Epithelial cell of esophagus (primary cell): ENCODE results near the gene SDHA.
"Not testable (repeated sequence)": the region's sequence is repeated elsewhere in the genome, so short reads cannot be mapped to it uniquely, and the experiment has no call there.

Experiments
- DNase-seq: peaks from one replicate; pipeline ENCODE4 v3.0.0; 2010; ENCODE audit warnings: low read depth
- H3K4me3 ChIP-seq: 2 replicates; pipeline ENCODE4 v1.5.1; 2011; ENCODE audit warnings: mild to moderate bottlenecking, low read length, control low read depth
- TF ChIP-seq, protein P1 (sequence below): IDR thresholded peaks from 2 replicates; pipeline ENCODE4 v1.5.1; 2011; ENCODE audit warnings: low read depth, mild to moderate bottlenecking, low read length, control low read depth, inconsistent platforms; ENCODE audit not compliant: insufficient read depth; ENCODE audit errors: missing control alignments

Gene SDHA

DNA sequence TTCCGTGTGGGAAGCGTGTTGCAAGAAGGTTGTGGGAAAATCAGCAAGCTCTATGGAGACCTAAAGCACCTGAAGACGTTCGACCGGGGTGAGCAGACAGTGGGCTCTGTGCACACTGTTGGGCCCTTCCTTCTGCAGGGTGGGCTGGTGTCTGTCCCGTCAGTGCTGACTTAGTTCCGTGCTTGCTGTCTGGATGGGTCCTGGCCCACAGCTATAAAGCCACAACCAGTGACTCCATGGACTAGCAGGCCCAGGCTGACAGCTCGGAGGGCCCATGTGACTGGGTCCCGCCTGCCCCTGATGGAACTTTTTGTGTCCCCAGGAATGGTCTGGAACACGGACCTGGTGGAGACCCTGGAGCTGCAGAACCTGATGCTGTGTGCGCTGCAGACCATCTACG, 32.9 kb downstream of the SDHA start:
- DNase-seq, H3K4me3 ChIP-seq: not testable (repeated sequence)

DNA sequence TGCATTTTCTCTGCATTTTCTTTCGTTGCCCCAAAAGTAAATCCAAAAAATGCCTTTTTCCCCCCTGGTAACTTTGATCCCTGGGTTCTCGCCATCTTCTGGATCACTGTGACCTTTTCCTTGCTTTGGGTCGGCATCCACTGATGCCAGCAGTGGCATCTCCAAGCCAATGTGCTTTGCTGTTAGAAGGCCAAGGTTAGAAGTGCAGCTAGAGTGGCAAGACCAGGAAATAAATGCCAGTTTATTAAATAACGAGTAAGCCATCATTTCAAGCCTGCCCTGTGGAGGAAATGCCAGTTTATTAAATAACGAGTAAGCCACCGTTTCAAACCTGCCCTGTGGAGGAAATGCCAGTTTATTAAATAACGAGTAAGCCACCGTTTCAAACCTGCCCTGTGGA, 33.4 kb downstream of the SDHA start:
- H3K4me3 ChIP-seq, DNase-seq: not testable (repeated sequence)

DNA sequence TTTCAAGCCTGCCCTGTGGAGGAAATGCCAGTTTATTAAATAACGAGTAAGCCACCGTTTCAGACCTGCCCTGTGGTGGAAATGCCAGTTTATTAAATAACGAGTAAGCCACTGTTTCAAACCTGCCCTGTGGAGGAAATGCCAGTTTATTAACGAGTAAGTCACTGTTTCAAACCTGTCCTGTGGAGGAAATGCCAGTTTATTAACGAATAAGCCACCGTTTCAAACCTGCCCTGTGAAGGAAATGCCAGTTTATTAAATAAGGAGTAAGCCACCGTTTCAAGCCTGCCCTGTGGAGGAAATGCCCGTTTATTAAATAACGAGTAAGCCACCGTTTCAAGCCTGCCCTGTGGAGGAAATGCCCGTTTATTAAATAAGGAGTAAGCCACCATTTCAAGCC, 33.9 kb downstream of the SDHA start:
- H3K4me3 ChIP-seq = not testable (repeated sequence)
- DNase-seq = peak; percentile 34

DNA sequence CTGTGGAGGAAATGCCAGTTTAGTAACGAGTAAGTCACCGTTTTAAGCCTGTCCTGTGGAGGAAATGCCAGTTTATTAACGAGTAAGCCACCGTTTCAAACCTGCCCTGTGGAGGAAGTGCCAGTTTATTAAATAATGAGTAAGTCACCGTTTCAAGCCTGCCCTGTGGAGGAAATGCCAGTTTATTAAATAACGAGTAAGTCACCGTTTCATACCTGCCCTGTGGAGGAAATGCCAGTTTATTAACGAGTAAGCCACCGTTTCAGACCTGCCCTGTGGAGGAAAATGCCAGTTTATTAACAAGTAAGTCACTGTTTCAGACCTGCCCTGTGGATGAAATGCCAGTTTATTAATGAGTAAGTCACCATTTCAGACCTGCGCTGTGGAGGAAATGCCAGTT, 34.4 kb downstream of the SDHA start:
- TF ChIP-seq, protein P1, sequence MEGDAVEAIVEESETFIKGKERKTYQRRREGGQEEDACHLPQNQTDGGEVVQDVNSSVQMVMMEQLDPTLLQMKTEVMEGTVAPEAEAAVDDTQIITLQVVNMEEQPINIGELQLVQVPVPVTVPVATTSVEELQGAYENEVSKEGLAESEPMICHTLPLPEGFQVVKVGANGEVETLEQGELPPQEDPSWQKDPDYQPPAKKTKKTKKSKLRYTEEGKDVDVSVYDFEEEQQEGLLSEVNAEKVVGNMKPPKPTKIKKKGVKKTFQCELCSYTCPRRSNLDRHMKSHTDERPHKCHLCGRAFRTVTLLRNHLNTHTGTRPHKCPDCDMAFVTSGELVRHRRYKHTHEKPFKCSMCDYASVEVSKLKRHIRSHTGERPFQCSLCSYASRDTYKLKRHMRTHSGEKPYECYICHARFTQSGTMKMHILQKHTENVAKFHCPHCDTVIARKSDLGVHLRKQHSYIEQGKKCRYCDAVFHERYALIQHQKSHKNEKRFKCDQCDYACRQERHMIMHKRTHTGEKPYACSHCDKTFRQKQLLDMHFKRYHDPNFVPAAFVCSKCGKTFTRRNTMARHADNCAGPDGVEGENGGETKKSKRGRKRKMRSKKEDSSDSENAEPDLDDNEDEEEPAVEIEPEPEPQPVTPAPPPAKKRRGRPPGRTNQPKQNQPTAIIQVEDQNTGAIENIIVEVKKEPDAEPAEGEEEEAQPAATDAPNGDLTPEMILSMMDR = no peak
- DNase-seq = peak; percentile 73
- no peak overlapping the region for H3K4me3 ChIP-seq

DNA sequence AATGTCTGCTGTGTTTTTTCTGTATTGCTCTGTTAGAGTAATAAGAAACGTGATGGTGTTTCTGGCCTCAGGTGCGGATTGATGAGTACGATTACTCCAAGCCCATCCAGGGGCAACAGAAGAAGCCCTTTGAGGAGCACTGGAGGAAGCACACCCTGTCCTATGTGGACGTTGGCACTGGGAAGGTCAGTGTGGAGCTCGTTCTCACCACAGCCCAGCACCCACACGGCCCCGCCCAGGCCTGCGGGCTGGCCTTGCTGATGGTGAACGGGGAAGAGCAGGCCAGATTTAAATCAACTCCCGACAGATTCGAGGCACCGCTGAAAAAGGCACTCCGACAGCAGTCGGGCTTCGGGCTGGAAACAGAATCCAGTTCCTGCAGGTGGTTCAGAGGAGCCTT, 36.2 kb downstream of the SDHA start:
- DNase-seq, H3K4me3 ChIP-seq: not testable (repeated sequence)

DNA sequence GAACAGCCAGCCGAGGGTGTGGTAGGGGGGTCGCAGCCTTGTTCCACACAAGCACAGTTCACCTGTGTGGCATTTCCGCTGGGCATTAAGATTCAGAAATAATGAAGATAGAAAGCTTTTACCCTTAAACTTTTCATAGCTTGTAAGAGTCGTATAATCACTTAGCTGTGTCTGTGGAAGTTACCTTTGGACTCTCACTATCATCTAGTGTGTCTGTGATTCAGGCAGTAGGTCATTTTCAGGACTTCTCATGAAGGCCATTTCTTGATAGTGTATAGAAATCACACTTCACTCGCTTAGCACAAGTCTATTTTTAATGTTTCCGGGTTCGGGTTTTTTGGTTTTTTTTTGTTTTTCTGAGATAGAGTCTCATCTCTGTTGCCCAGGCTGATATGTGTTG, 37.0 kb downstream of the SDHA start:
- not testable (repeated sequence) for H3K4me3 ChIP-seq, DNase-seq

DNA sequence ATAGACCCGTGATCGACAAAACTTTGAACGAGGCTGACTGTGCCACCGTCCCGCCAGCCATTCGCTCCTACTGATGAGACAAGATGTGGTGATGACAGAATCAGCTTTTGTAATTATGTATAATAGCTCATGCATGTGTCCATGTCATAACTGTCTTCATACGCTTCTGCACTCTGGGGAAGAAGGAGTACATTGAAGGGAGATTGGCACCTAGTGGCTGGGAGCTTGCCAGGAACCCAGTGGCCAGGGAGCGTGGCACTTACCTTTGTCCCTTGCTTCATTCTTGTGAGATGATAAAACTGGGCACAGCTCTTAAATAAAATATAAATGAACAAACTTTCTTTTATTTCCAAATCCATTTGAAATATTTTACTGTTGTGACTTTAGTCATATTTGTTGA, 38.2 kb downstream of the SDHA start:
- DNase-seq = not testable (repeated sequence)

DNA sequence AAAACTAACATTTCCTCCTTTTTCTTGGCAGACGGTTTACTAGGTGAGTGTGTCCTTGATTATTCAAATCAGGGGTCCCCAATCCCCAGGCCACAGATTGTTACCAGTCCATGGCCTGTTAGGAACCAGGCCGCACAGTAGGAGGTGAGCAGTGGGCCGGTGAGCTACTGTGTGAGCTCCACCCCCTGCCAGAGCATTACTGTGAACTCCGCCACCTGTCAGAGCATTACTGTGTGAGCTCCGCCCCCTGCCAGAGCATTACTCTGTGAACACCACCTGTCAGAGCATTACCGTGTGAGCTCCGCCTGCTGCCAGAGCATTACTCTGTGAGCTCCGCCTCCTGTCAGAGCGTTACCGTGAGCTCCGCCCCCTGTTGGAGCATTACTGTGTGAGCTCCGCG, 39.0 kb downstream of the SDHA start:
- TF ChIP-seq, protein P1 = no peak
- H3K4me3 ChIP-seq = no peak overlapping the region
- DNase-seq = no peak

More for the DNA sequence above, 38.2 kb downstream of the SDHA start:
- not testable (repeated sequence) for H3K4me3 ChIP-seq

DNA sequence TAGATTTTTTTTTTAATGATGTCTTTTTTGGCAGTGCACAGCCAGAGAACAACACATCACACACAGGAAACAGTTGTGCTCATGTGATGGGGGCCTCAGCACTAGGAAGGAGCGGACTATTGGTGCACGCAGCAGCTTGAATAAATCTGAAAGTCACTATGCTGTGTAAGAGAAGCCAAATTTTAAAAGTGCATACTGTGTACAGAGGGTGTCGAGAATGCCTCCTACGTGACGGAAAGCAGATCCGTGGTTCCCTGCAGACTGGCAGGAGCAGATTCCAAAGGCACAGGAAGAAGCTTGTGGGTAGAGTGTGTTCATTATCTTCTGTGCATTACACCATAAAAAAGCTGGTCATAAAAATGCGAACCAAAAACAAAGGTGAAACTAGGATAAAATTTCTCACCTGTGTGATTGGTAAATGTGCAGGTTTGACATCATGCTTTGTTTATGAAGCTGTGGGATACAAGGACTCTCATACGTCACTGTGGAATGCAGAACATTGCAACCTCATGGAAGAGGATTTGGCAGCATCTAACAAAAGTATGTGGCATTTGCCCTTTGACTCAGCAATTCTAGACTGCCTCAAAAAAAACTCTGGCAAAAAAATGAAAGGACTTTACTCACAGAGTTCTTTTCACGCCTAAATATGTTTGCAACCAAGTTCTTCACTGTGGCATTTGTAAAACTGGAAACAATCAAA, 45.3 kb downstream of the SDHA start:
- DNase-seq = peak; percentile 60
- not testable (repeated sequence) for H3K4me3 ChIP-seq

DNA sequence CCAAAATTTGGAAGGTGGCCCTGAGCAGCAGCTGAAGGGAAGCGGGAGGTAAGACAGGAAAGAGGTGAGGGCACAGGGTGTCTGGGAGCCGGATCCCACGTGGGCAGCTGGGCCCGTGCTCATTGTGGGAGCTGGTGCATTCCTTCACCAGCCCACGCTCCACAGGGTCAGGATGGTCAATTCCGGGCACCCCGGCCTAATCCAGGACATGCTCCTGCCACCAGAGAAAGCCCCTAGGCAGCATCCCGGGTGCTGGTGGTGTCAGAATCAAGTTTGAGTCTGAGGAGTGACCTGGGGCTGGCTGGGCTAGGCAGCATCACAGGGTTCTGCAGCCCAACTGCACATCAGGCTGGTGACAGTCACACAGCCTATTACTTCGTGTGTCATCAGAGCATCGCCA, 46.2 kb downstream of the SDHA start:
- no peak overlapping the region for H3K4me3 ChIP-seq
- TF ChIP-seq, protein P1 = no peak
- no peak for DNase-seq

DNA sequence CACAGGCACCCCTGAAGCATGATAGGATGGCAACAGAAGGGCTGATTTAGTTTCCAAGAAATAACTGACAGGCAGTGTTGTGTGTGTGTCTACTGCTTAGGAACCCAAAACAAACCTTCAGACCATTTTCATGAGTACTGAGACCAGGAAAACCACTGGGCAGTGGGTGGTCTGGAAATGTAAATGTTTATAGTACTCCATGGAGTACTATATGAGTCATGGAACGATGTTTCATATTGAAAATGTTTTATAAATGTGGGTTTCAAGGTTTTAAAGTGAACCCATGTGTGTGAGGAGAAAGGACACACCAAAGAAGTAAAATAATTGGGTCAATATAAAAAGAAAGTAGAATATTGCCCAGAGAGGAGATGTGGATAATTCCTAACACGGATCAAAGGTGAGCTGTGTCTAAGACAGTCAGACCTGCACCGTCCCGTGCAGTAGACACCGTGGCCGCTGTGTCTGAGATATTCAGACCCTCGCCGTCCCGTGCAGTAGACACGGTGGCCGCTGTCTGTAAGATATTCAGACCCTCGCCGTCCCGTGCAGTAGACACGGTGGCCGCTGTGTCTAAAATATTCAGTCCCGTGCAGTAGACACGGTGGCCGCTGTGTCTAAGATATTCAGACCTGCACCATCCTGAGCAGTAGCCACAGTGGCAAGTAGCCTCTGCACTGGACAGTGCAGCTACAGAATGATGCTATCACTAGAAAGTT, 48.3 kb downstream of the SDHA start:
- H3K4me3 ChIP-seq = not testable (repeated sequence)
- DNase-seq = peak; percentile 13
